ENCODE data around the gene UCK2. TPM values are rescaled to one million over a fixed set of nuclear protein-coding genes. Genes with fewer than 3 reads are reported as not detected.
"Not testable (repeated sequence)": the region's sequence is repeated elsewhere in the genome, so short reads cannot be mapped to it uniquely, and the experiment has no call there.

UCK2 gene
- total RNA-seq, 4 donors from 2014 or later, result 37.6 to 63.1 (median 50.8) TPM

DNA sequence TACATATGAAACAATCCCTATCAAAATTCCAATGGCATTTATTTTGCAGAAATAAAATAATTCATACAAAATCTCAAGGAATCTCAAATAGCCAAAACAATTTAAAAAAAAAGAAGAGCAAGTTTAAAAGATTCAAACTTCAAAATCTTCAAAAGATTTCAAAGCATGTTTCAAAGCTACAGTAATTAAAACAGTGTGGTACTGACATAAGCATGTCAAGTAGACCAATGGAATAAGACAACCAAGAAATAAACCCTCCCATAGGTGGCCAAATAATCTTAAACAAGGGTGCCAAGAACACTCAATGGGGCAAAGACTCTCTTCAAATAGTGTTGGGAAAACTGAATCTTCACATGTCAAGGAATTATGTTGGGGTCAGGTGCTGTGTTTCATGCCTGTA is 28.0 kb upstream of the UCK2 start:
- Histone ChIP-seq H3K9me3 (peaks cover 0 to 3% (median 0%) of the 10 kb centered on the region in 3 donors), H3K4me3 (no peak overlapping the region), H3K36me3 (no peaks in the 10 kb centered on the region), H3K27me3 (peaks cover 0 to 13% (median 0%) of the 10 kb centered on the region in 4 donors), H3K4me1 (no peaks in the 10 kb centered on the region), H3K27ac (no peak overlapping the region)
- no peak for DNase-seq
- intact Hi-C loops (cut with DNase I), result no loop called here
- TF ChIP-seq, protein P1, sequence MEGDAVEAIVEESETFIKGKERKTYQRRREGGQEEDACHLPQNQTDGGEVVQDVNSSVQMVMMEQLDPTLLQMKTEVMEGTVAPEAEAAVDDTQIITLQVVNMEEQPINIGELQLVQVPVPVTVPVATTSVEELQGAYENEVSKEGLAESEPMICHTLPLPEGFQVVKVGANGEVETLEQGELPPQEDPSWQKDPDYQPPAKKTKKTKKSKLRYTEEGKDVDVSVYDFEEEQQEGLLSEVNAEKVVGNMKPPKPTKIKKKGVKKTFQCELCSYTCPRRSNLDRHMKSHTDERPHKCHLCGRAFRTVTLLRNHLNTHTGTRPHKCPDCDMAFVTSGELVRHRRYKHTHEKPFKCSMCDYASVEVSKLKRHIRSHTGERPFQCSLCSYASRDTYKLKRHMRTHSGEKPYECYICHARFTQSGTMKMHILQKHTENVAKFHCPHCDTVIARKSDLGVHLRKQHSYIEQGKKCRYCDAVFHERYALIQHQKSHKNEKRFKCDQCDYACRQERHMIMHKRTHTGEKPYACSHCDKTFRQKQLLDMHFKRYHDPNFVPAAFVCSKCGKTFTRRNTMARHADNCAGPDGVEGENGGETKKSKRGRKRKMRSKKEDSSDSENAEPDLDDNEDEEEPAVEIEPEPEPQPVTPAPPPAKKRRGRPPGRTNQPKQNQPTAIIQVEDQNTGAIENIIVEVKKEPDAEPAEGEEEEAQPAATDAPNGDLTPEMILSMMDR (IDR thresholded peaks at IDR 0.05), result no peak

DNA sequence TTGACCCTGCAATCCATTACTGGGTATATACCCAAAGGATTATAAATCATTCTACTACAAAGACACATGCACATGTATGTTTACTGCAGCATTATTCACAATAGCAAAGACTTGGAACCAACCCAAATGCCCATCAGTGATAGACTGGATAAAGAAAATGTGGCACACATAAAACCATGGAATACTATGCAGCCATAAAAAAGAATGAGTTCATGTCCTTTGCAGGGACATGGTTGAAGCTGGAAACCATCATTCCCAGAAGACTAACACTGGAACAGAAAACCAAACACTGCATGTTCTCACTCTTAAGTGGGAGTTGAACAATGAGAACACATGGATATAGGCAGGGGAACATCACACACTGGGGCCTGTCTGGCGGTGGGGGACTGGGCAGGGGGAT is 22.9 kb upstream of the UCK2 start:
- H3K4me1 ChIP-seq; H3K36me3 ChIP-seq; H3K27me3 ChIP-seq; intact Hi-C loops (cut with DNase I); H3K9me3 ChIP-seq; DNase-seq; H3K4me3 ChIP-seq; H3K27ac ChIP-seq: not testable (repeated sequence)
- WGBS, 2 donors, result 75 to 79% methylated on average over 1 of the region's 1 CpG

DNA sequence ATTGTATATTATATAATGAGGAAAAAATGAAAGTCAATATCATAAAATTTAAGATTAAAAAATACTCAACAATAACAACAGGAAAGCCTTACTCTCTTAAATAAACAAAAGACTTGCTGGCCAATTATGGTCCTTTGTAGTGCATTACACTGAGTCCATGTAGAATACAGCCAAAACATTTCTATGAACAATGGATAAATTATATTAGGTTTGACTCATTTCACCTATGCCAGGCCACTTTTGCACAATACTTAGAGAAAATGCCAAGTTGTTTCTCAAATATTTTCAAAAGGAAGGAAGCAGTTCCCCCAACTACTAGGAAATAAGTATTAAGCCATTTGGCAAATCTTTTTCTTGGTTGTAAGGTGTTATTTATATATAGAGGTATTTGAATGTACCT is 19.8 kb upstream of the UCK2 start:
- H3K27ac ChIP-seq, result no peak overlapping the region
- no peak for DNase-seq
- no peaks in the 10 kb centered on the region for H3K9me3 ChIP-seq
- intact Hi-C loops (cut with DNase I), result no loop called here
- H3K4me3 ChIP-seq, result no peak overlapping the region
- no peaks in the 10 kb centered on the region for H3K27me3 ChIP-seq
- no peaks in the 10 kb centered on the region for H3K36me3 ChIP-seq
- TF ChIP-seq, protein P1 (IDR thresholded peaks at IDR 0.05), result no peak
- TF ChIP-seq POLR2A (IDR thresholded peaks at IDR 0.05), result no peak
- H3K4me1 ChIP-seq, result no peaks in the 10 kb centered on the region

DNA sequence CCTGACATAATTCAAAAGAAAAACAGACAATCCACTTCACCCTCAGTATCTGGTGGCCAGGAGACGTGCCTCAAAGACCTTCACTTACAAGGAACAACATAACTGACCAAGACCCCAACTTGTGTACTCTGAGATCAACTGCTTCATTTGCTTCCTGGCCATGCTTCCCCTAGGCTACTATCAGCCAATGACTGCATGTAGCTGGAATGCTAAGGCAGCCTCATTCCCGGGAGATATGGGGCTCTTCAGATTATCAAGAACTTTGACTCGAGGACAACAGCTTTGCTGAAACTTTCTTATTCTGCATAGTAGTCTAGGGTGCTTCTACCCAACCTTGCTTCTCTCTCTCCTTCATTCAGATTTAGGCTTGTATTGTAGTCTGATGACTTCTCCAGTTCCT is 11.7 kb upstream of the UCK2 start:
- no peaks in the 10 kb centered on the region for H3K9me3 ChIP-seq
- WGBS, 2 donors, result 44 to 48% methylated on average over 3 of the region's 3 CpGs
- intact Hi-C loops (cut with DNase I), result no loop called here

DNA sequence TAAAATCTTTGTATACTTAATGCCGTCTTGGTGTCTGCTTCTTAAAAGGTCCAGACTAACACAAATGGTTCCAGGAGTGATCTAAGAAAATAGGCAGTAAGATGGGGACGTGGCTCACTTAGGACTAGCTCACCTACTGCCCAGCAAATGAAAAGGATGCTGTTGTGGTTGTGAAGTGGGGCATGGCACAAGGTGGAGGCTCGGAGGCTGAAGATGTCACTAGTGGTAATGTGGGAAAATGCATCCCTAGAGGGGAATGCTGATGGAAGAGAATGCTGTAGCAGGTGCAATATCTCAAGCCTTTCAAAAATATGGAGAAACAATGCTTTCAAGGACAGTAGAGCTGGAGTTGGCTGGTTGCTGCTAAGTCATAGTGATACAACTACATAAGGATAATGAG is 11.3 kb upstream of the UCK2 start:
- Histone ChIP-seq H3K9me3 (no peaks in the 10 kb centered on the region), H3K4me1 (no peaks in the 10 kb centered on the region), H3K36me3 (no peaks in the 10 kb centered on the region), H3K27me3 (no peaks in the 10 kb centered on the region), H3K4me3 (no peak overlapping the region), H3K27ac (no peak overlapping the region)
- no peak for DNase-seq
- TF ChIP-seq, protein P1 (IDR thresholded peaks at IDR 0.05), result no peak
- no peak for TF ChIP-seq POLR2A (IDR thresholded peaks at IDR 0.05)
- WGBS, 2 donors, result 60 to 71% methylated on average over 3 of the region's 3 CpGs
- intact Hi-C loops (cut with DNase I), result no loop called here

More for the DNA sequence above, 11.7 kb upstream of the UCK2 start:
- no peak for TF ChIP-seq POLR2A (IDR thresholded peaks at IDR 0.05)
- TF ChIP-seq, protein P1 (IDR thresholded peaks at IDR 0.05), result no peak
- Histone ChIP-seq H3K4me1 (no peaks in the 10 kb centered on the region), H3K36me3 (no peaks in the 10 kb centered on the region), H3K4me3 (no peak overlapping the region), H3K27ac (no peak overlapping the region), H3K27me3 (no peaks in the 10 kb centered on the region)
- no peak for DNase-seq

DNA sequence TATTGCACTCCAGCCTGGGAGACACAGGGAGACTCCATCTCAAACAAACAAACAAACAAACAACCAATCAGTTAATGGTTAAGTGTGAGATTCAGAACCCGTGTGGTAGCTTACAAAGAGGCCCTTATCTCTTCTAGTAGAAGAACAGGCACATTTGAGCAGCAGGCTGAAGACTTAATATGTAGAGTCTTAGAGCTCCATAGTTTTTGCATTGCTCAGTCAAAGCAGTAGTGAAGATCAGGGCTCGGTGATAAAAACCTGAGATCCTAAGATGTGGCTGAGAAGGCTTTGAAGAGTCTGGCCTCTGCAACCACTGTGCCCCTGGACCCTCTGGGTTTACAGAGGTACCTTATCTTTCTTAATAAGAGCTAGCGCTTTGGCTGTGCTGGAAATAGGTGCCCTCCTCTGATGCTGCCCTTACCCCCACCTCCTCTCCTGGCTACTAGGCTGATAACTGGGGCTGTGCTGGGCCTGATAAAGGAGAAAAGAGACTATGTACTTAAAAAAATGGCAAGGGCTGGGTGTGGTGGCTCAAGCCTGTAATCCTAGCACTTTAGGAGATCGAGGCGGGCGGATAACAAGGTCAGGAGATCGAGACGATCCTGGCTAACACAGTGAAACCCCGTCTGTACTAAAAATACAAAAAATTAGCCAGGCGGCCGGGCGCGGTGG is 10.5 kb upstream of the UCK2 start:
- intact Hi-C loops (cut with DNase I), result no loop called here
- H3K27me3 ChIP-seq, result no peaks in the 10 kb centered on the region
- no peak for DNase-seq
- H3K27ac ChIP-seq, result no peak overlapping the region
- H3K36me3 ChIP-seq, result no peaks in the 10 kb centered on the region
- no peaks in the 10 kb centered on the region for H3K4me1 ChIP-seq
- no peak for TF ChIP-seq POLR2A (IDR thresholded peaks at IDR 0.05)
- TF ChIP-seq, protein P1 (IDR thresholded peaks at IDR 0.05), result no peak
- 69 to 90% methylated on average over 2 to 12 of the region's 13 CpGs for WGBS, 2 donors
- H3K4me3 ChIP-seq, result no peak overlapping the region
- H3K9me3 ChIP-seq, result no peaks in the 10 kb centered on the region
